ENCODE results near the gene MYO9A. TPM values are rescaled to one million over a fixed set of nuclear protein-coding genes. Genes with fewer than 3 reads are reported as not detected.

MYO9A gene
- 11.0 TPM for polyA plus RNA-seq (2013, experiment 1 of 2; ENCODE audit: insufficient read length)
- polyA plus RNA-seq (2013, experiment 2 of 2; ENCODE audit: insufficient read length): 12.9 TPM

GRCh38 chr15:72118017-72118978 lies at the start of gene MYO9A, which contains the start of gene SENP8:
Gene MYO9A (minus strand): TSS chr15:72118150. CDS start chr15:72046563, 71,587 bp downstream.
Gene SENP8 (plus strand): TSS chr15:72118403. CDS start chr15:72139624, 21,221 bp downstream.
- DNase-seq: peak; percentile 98

- DNase-seq: no peak
Measured at GRCh38 chr15:72167445-72167844, 49.5 kb upstream of the MYO9A start.

GRCh38 chr15:72166716-72167417 lies 48.9 kb upstream of the MYO9A start:
- no peak for DNase-seq

- no peak for DNase-seq
Measured at GRCh38 chr15:72163719-72164118, 45.8 kb upstream of the MYO9A start.

- DNase-seq: no peak
Measured at GRCh38 chr15:72162569-72162968, 44.6 kb upstream of the MYO9A start.

GRCh38 chr15:72161361-72162132 lies 43.6 kb upstream of the MYO9A start:
- no peak for DNase-seq

GRCh38 chr15:72160696-72161245 lies 42.8 kb upstream of the MYO9A start:
- no peak for DNase-seq

- no peak for DNase-seq
Measured at GRCh38 chr15:72156928-72157327, 39.0 kb upstream of the MYO9A start.

GRCh38 chr15:72155635-72156616 lies 38.0 kb upstream of the MYO9A start:
- DNase-seq: peak; percentile 79

GRCh38 chr15:72155003-72155621 lies 37.2 kb upstream of the MYO9A start:
- DNase-seq: peak; percentile 60

- no peak for DNase-seq
Measured at GRCh38 chr15:72154316-72154715, 36.4 kb upstream of the MYO9A start.

- DNase-seq: no peak
Measured at GRCh38 chr15:72153269-72154000, 35.5 kb upstream of the MYO9A start.

GRCh38 chr15:72147418-72147817 lies 29.5 kb upstream of the MYO9A start:
- no peak for DNase-seq

- DNase-seq: no peak
Measured at GRCh38 chr15:72146934-72147333, 29.0 kb upstream of the MYO9A start.

GRCh38 chr15:72146221-72146620 lies 28.3 kb upstream of the MYO9A start:
- DNase-seq: no peak

GRCh38 chr15:72141171-72142084 lies 23.5 kb upstream of the MYO9A start:
- peak; percentile 26 for DNase-seq

GRCh38 chr15:72140088-72140487 lies 22.1 kb upstream of the MYO9A start:
- DNase-seq: no peak

GRCh38 chr15:72139667-72140066 lies 21.7 kb upstream of the MYO9A start:
- no peak for DNase-seq

All from fibroblast of skin of back (primary cell).